HCT116 (cell line): ENCODE data around the gene TRHDE. TPM values are rescaled to one million over a fixed set of nuclear protein-coding genes. Genes with fewer than 3 reads are reported as not detected.

ENCODE experiments used
- ATAC-seq: fragments of 200-7000 bp; cut with Tn5 transposase; 2 replicates; pipeline ENCODE4 v1.9.1; 2020; ENCODE audit warnings: mild to moderate bottlenecking, moderate library complexity
- BruUV-seq: library from RNA; stranded (reverse); fragments of 400-500 nt; replicated peaks from 2 replicates; lab custom pipeline; 2021; lab: Mats Ljungman, UMichigan
- CTCF ChIA-PET: fragments of 300-600 bp; sonication (Branson Sonifier 250); formaldehyde crosslinking; loops from one replicate; lab custom pipeline; 2021; ENCODE audit warnings: antibody characterized with exemption; lab: Charles Lee
- POLR2A ChIA-PET: fragments of 300-600, 350-600 bp; sonication (Branson Sonifier 250); formaldehyde crosslinking; loops from one replicate; lab custom pipeline; 2021; ENCODE audit warnings: antibody characterized with exemption; lab: Charles Lee
- RAD21 ChIA-PET, 2 experiments: fragments of 300-600 bp; sonication (Branson Sonifier 250); formaldehyde crosslinking; loops; one replicate each; lab custom pipeline; 2023; ENCODE audit warnings: low total read pairs in 2 of 2; ENCODE audit not compliant: uncharacterized antibody in 2 of 2, unreplicated experiment in 2 of 2, low non-redundant PET in 1 of 2; lab: Charles Lee
- DNase-seq: peaks from one replicate; pipeline ENCODE4 v3.0.0-alpha.2; 2010; ENCODE audit warnings: low read depth, low spot score
- H2AFZ ChIP-seq: fragments of 200-600 bp; shearing (Covaris generic), sonication (generic); 2 replicates; pipeline ENCODE4 v1.6.1; 2017; ENCODE audit warnings: low read depth, mixed run types, mixed read lengths, antibody characterized with exemption, low read length; ENCODE audit not compliant: poor library complexity, severe bottlenecking
- H3K27ac ChIP-seq: 2 replicates; pipeline ENCODE4 v1.5.1; 2012; ENCODE audit warnings: low read depth, low read length
- H3K27me3 ChIP-seq: fragments of 200-600 bp; sonication (generic); 2 replicates; pipeline ENCODE4 v1.6.1; 2016; ENCODE audit warnings: mixed run types, low read length, mixed read lengths; ENCODE audit not compliant: insufficient read depth
- H3K36me3 ChIP-seq, 2 experiments: fragments of 200-500 bp in 1 of 2; fragments of 200-600 bp in 1 of 2; sonication (Bioruptor generic) in 1 of 2; sonication (generic) in 1 of 2; 2 replicates each; pipeline versions ENCODE4 v1.5.1 to v1.6.1; 2014 to 2016; ENCODE audit warnings: low read length in 2 of 2, inconsistent platforms in 1 of 2, mixed read lengths in 1 of 2, mixed run types in 1 of 2; ENCODE audit not compliant: insufficient read depth in 2 of 2, control insufficient read depth in 1 of 2
- H3K4me1 ChIP-seq, 2 experiments: fragments of 200-600 bp in 1 of 2; sonication (generic) in 1 of 2; 2 replicates each; pipeline versions ENCODE4 v1.5.1 to v1.6.1; 2012 to 2017; ENCODE audit warnings: low read length in 2 of 2, inconsistent platforms in 1 of 2, mild to moderate bottlenecking in 1 of 2, mixed read lengths in 1 of 2, mixed run types in 1 of 2, moderate library complexity in 1 of 2; ENCODE audit not compliant: insufficient read depth in 2 of 2, control insufficient read depth in 1 of 2
- H3K4me2 ChIP-seq: fragments of 200-600 bp; sonication (generic); 2 replicates; pipeline ENCODE4 v1.6.1; 2017; ENCODE audit warnings: mixed run types, low read length, mixed read lengths
- H3K4me3 ChIP-seq, 2 experiments: fragments of 200-600 bp in 1 of 2; sonication (generic) in 1 of 2; replicated peaks in 1 of 2; 2 replicates each; pipeline ENCODE4 v1.5.1; 2011 to 2016; ENCODE audit warnings: low read length in 2 of 2, control low read depth in 1 of 2, low read depth in 1 of 2, mild to moderate bottlenecking in 1 of 2, mixed read lengths in 1 of 2, mixed run types in 1 of 2
- H3K79me2 ChIP-seq: fragments of 200-600 bp; sonication (generic); 2 replicates; pipeline ENCODE4 v1.6.1; 2017; ENCODE audit warnings: mild to moderate bottlenecking, mixed run types, low read length, moderate library complexity, mixed read lengths; ENCODE audit not compliant: insufficient read depth
- H3K9ac ChIP-seq: fragments of 200-600 bp; sonication (generic); 2 replicates; pipeline ENCODE4 v1.6.1; 2016; ENCODE audit warnings: low read length, mixed read lengths
- H3K9me2 ChIP-seq: fragments of 200-600 bp; sonication (generic), shearing (Covaris generic); 2 replicates; pipeline ENCODE4 v1.6.1; 2017; ENCODE audit warnings: mixed run types, mild to moderate bottlenecking, moderate library complexity; ENCODE audit not compliant: insufficient read depth
- H3K9me3 ChIP-seq, 2 experiments: fragments of 200-500 bp in 1 of 2; fragments of 200-600 bp in 1 of 2; sonication (Bioruptor generic) in 1 of 2; sonication (generic) in 1 of 2; 2 replicates each; pipeline ENCODE4 v1.6.1; 2014 to 2017; ENCODE audit warnings: low read length in 2 of 2, mixed read lengths in 2 of 2, inconsistent platforms in 1 of 2, low read depth in 1 of 2, mild to moderate bottlenecking in 1 of 2, mixed run types in 1 of 2, moderate library complexity in 1 of 2; ENCODE audit not compliant: control insufficient read depth in 1 of 2, insufficient read depth in 1 of 2
- H4K20me1 ChIP-seq: fragments of 200-600 bp; sonication (generic), shearing (Covaris generic); 2 replicates; pipeline ENCODE4 v1.6.1; 2017; ENCODE audit warnings: mixed run types, mild to moderate bottlenecking, moderate library complexity; ENCODE audit not compliant: insufficient read depth
- CEBPB ChIP-seq: IDR thresholded peaks from 2 replicates; pipeline ENCODE4 v1.6.1; 2012; ENCODE audit warnings: low read depth
- JUND ChIP-seq: IDR thresholded peaks from 2 replicates; pipeline ENCODE4 v1.6.1; 2012
- RAD21 ChIP-seq: IDR thresholded peaks from 2 replicates; pipeline ENCODE4 v1.6.1; 2012; ENCODE audit warnings: low read depth, mild to moderate bottlenecking
- SIN3A ChIP-seq: IDR thresholded peaks from 2 replicates; pipeline ENCODE4 v1.6.1; 2012; ENCODE audit warnings: low read depth
- YY1 ChIP-seq: IDR thresholded peaks from 2 replicates; pipeline ENCODE4 v1.6.1; 2011; ENCODE audit warnings: low read length, low read depth, moderate library complexity, mild to moderate bottlenecking; ENCODE audit not compliant: insufficient replicate concordance; ENCODE audit errors: extremely low read depth
- intact Hi-C: fragments of 100-400 bp; cut with micrococcal nuclease; formaldehyde crosslinking; loops from 2 replicates; pipeline ENCODE4 v1.10.0; 2022
- total RNA-seq: library from RNA; stranded (reverse); gene quantifications from one replicate; pipeline ENCODE4 v1.2.1, GENCODE V29; 2021; ENCODE audit not compliant: unreplicated experiment

The TRHDE gene
- total RNA-seq, 1 experiment from 2014 or later, result 2.9 TPM

- H3K9me2 ChIP-seq, result no peaks in the 10 kb centered on the region
- H3K27me3 ChIP-seq, result no peaks in the 10 kb centered on the region
- peaks cover 0 to 15% of the 10 kb centered on the region in 2 experiments; a peak in 1 of 4 replicates for H3K4me1 ChIP-seq
- no peak overlapping the region for H3K27ac ChIP-seq
- no peaks in the 10 kb centered on the region for H3K36me3 ChIP-seq
- H3K4me3 ChIP-seq, result no peak overlapping the region
- H3K79me2 ChIP-seq, result no peaks in the 10 kb centered on the region
- H3K4me2 ChIP-seq, result no peak overlapping the region
- intact Hi-C loops, result no loop called here
- no peak overlapping the region for H3K9ac ChIP-seq
- H4K20me1 ChIP-seq, result no peaks in the 10 kb centered on the region
- H3K9me3 ChIP-seq, result no peaks in the 10 kb centered on the region
- TSS peak; percentile 28 for BruUV-seq
- ChIA-PET CTCF (no interaction called here), RAD21 (no interaction called here), POLR2A (no interaction called here)
- no peak overlapping the region for H2AFZ ChIP-seq
- no peak for ATAC-seq
- no peak for TF ChIP-seq RAD21
- TF ChIP-seq YY1, result no peak
- TF ChIP-seq, all 23 proteins: peak for 0
- DNase-seq, result no peak
These were observed 1.9 kb upstream of the TRHDE start for GRCh38 chr12:72270246-72270645.

DNA sequence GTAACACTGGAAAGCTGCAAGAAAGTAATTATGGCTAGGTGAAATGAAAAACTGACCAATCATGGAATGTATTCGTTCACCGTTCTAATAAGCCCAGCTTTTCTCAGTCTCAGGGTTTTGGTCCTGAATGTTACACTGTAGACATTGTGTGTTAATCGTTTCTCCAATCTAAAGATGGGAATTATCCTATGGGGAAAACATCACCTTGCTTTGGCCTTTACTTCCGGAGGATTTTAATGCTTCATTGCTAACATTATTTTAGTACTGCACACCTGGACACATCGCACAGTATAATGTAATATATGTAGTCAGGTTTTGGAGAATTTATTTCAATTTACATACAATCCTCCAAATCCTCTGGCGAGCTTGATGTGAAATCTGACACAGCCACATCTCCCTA, 1.2 kb upstream of the TRHDE start:
- peak overlapping the region; percentile 64 for H3K9ac ChIP-seq
- RAD21 ChIA-PET, result no interaction called here
- H3K4me2 ChIP-seq, result peak overlapping the region; percentile 79
- H3K9me2 ChIP-seq, result no peaks in the 10 kb centered on the region
- H3K27ac ChIP-seq, result no peak overlapping the region
- TF ChIP-seq SIN3A (no peak), JUND (no peak), CEBPB (no peak)
- POLR2A ChIA-PET, result no interaction called here
- H3K36me3 ChIP-seq, result no peaks in the 10 kb centered on the region
- BruUV-seq, result no TSS peak
- H3K79me2 ChIP-seq, result no peaks in the 10 kb centered on the region
- H4K20me1 ChIP-seq, result no peaks in the 10 kb centered on the region
- H3K27me3 ChIP-seq, result no peaks in the 10 kb centered on the region
- H2AFZ ChIP-seq, result no peak overlapping the region
- CTCF ChIA-PET, result no interaction called here
- H3K4me1 ChIP-seq, result peaks cover 0 to 15% of the 10 kb centered on the region in 2 experiments; a peak in 1 of 4 replicates
- ATAC-seq (no peak), DNase-seq (no peak)
- intact Hi-C loops, result no loop called here
- peak overlapping the region; percentile 59 to 61 for H3K4me3 ChIP-seq
- H3K9me3 ChIP-seq, result no peaks in the 10 kb centered on the region
